ENCODE results near the gene PCDH15.
"Not testable (repeated sequence)": the region's sequence is repeated elsewhere in the genome, so short reads cannot be mapped to it uniquely, and the experiment has no call there.

Gene PCDH15

GRCh38 chr10:54554028-54554427 lies 247.0 kb downstream of the PCDH15 start:
- no peak for DNase-seq (ENCODE audit: low spot score)

DNA sequence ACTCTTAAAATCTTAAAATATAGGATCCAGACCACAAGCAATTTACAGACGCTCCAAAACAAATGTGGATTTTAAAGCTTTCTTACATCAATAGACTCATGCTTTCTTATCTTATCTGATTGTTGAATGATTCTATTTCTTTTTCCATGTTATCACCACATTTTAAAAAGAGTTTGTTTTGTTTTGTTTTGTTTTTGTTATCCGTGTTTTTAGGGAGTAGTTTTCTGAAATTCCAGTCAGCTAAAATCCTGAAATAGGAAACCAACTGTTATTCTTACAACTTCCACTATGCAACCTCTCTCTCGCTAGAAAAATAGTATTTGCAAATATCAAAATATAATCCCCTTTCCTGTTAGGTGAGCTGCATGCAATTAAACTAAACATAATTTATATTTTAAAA lies 251.0 kb downstream of the PCDH15 start:
- DNase-seq (ENCODE audit: low spot score) = no peak

GRCh38 chr10:54531296-54531695 lies 269.7 kb downstream of the PCDH15 start:
- no peak for DNase-seq (ENCODE audit: low spot score)

DNA sequence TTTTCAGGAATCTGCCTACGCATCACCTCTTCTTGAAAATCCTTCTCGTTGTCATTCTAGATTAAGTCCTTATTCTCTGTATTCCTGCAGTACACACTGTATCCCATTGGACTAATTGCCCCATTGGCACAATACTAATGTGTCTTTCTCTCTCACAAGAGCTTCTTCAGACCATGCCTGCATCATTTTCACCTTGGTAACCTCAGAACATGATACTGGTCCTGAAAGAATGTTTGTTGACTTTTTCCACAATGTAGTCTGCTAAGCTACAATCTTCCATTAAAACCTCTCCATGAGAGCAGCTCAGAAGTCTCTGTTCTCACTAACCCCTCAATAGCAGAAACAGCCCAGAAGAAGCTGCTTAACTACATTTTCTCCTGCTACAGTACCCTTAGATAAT lies 270.7 kb downstream of the PCDH15 start:
- DNase-seq (ENCODE audit: low spot score) = no peak

DNA sequence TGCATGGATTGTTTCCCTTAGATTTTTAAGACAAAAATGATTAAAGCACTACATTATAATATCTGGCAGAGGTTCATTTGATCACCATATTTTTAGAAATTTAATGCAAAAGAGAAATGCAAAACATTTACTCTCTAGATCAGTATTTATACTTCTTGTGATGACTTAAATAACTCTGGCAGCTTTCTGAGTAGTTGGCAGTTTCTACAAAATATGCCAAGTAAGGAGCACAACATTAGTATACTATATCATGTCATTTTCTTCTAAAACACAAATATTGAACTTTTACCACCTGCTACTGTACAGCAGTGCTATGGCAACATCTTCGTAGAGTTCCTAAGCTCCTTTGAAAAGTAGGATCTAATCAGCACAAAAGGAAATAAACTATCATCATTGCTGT lies 275.2 kb downstream of the PCDH15 start:
- DNase-seq (ENCODE audit: low spot score) = no peak

GRCh38 chr10:54515244-54515643 lies 285.8 kb downstream of the PCDH15 start:
- not testable (repeated sequence) for DNase-seq (ENCODE audit: low spot score)

DNA sequence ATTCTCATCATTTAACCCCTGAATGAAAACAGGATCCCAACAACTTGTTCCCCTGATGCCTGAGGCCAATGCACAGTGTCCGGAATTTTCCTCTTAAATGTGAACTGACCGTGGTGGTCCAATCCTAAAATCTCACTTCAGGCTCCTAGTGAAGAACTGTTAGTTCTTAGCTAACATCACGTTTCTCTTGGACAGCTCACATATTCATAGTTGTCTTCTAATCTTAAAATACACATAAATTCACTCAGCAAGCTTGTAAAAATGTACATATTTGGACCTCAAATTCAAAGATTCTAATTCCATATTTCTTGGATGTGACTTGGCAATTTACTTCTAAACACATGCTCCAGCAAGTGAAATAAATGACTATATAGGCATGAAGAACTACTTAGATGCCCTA lies 297.2 kb downstream of the PCDH15 start:
- no peak for DNase-seq (ENCODE audit: low spot score)

GRCh38 chr10:54501929-54502328 lies 299.1 kb downstream of the PCDH15 start:
- no peak for DNase-seq (ENCODE audit: low spot score)

- DNase-seq (ENCODE audit: low spot score) = no peak
Measured at GRCh38 chr10:54496852-54497251, 304.2 kb downstream of the PCDH15 start.

GRCh38 chr10:54487743-54488142 lies 313.3 kb downstream of the PCDH15 start:
- no peak for DNase-seq (ENCODE audit: low spot score)

DNA sequence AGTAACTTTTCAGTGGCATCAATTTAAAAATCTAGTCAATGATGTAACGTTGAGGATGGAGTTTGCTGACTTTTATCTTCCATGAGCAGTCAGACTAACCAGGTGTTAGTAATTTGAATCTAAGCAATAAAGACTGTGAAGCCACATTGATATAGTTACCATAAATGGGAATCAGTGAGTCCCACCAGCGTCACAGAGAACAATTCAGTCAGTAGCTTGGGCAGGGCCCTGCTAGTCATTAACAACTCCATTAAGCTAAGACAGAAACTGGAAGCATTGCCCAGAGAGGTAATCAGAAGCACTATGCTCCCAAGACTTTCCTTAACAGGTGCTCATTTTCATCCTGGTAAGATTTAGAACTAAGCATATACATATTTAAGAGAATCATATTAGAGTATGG lies 315.1 kb downstream of the PCDH15 start:
- DNase-seq (ENCODE audit: low spot score) = no peak

DNA sequence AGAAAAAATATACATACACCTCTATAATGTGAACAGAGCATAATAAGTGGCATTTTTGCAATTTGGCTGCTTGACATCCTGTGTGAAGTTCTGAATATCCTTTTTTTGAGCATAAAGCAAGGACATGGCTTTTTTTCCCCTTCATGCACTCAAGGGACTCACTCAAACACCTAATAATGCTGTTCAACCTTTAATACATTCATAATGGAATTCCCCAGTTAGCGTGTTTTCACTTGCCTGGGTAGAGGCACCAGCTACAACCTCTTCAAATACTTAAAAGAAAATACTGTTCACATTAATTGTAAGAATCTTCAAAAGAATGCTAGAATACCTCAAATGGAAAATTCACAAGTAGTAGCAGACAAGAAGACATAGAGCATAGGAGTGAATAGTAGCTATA lies 316.8 kb downstream of the PCDH15 start:
- DNase-seq (ENCODE audit: low spot score) = no peak

DNA sequence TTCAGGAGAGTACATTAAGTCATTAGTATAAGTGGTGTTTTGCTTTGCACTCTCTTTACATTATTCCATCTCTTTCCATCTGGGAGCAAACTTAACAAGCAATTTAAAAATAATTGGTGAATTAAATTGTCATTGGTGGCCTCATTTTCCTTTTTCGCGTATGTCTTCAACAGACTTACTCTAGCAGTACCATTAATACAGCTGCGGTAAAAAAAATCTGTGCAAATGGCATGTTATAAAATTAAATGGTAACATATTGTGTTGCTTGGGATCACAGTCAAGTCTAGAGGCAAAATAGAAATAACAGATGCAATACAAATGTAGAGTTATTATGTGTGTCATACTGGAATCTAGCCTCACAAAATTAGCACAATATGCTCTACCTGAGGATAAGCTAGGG lies 322.4 kb downstream of the PCDH15 start:
- DNase-seq (ENCODE audit: low spot score) = no peak

DNA sequence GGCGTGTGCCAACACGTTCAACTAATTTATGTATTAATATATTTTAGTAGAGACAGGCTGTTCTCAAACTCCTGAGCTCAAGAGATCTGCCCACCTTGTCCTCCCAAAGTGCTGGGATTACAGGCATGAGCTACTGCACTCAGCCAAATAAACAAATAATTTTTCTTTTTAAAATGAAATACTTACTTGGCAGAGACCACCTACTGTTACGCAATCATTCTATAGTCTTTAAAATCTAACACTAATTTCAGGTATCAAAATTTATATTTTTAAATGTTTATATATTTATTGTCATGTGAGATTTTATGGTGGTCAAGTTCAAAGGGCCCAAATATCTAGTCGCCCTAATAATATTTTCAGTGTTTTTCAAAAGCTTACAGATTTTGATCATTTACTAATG lies 323.3 kb downstream of the PCDH15 start:
- DNase-seq (ENCODE audit: low spot score) = no peak

DNA sequence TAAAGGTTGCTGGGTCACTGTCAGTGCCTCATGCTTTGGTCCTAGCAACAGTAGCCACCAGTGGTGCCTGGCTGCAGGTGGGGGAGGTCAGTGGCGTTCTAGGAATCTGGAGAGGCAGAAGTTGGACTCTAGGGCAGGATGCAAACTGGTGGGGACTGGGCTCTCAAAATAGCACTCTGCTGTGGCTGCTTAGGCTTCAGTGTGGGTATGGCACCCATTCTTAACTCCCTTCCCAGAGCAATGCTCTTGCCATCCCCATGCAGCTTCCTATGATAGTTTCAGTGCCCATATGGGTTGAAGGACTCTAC lies 330.8 kb downstream of the PCDH15 start:
- no peak for DNase-seq (ENCODE audit: low spot score)

DNA sequence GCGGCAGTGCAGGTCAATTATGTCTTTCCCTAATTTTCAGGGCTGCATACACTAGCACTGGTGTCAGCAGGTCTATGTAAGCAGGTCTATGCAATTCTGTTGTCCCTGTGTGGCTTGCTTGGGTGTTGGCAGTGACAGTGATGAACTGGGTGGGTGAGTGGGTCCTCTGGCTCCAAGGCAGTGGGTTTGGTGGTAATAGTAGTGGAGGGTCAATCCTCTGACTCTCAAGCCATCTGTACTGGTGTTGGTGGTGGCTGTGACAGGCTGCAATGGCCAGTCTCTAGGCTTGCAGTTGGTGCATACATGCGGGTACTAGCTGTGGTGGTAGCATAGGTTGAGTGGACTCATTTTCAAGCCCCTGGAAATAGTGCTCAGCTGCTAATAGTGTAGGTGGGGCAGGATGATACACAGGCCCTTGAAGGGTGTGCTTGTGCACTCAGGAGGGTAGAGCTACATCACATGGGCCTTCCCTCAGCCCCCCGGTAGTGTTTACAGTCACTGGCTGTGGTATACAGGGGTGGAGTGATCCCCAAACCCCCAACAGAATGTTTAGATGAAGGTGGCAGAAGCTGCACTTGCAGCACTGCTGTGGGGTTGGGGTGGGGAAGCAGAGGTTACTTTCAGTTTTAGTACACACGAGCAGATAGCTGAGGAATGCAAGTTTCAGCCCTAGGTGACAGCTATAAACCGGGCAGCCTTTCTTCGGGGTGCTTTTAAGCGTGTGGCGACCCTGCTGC lies 331.3 kb downstream of the PCDH15 start:
- DNase-seq (ENCODE audit: low spot score) = no peak

DNA sequence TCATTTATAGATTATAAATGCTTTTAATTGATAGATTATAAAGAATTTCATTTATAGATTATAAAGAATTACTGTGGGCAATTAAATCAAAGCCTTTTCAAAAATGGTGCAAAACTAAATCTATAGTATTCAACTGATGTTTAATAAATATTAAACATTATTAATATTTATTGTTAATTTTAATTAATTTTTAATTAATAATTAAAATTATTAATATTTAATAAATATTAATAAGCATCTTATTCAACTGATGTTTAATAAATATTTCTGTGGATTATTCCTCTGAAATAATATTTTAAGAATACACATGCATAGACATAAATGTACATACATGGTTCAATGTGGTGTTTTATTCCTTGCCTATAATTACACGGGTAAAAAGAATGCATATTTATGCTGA lies 346.8 kb downstream of the PCDH15 start:
- DNase-seq (ENCODE audit: low spot score) = no peak

GRCh38 chr10:54449056-54449455 lies 352.0 kb downstream of the PCDH15 start:
- no peak for DNase-seq (ENCODE audit: low spot score)

DNA sequence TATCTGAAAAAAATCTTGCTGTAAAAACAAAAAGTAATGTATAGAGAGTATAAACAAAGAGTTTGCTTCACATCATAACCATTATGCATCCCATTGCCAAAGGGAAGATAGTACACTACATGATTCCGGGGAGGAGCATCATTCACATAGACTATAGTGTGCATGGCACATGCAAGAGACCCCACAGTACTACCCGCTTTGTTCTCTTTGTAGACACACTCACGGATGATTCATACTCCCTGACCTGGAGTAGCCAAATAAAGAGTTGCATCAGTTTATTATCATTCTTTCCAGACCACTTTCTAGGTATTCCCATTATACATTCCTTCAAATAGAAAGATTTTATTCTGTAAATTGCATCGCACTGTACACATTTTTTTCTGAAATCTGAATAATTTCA lies 356.9 kb downstream of the PCDH15 start:
- no peak for DNase-seq (ENCODE audit: low spot score)

- DNase-seq (ENCODE audit: low spot score) = no peak
Measured at GRCh38 chr10:54441275-54441674, 359.8 kb downstream of the PCDH15 start.

DNA sequence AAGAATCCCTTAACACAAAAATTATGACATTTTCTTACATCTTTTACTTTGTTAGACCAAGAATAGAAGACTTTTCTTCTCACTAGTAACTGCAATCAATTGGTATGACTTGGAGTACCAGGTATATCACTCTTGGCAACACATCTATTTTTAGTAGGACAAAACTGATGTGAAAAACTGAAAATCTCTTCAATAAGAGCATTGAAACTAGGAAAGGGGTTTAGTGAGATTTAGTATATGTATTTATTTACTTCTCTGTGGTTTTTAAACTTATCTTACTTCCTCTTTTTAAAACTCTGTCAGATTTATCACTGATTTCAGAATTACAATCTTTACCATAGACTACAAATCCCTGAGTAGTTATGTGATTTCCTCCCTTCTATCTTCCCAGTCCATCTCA lies 366.2 kb downstream of the PCDH15 start:
- DNase-seq (ENCODE audit: low spot score) = no peak

GRCh38 chr10:54415483-54415882 lies 385.5 kb downstream of the PCDH15 start:
- DNase-seq (ENCODE audit: low spot score) = no peak

- no peak for DNase-seq (ENCODE audit: low spot score)
Measured at GRCh38 chr10:54402576-54402975, 398.5 kb downstream of the PCDH15 start.

- no peak for DNase-seq (ENCODE audit: low spot score)
Measured at GRCh38 chr10:54396031-54396430, 405.0 kb downstream of the PCDH15 start.

DNA sequence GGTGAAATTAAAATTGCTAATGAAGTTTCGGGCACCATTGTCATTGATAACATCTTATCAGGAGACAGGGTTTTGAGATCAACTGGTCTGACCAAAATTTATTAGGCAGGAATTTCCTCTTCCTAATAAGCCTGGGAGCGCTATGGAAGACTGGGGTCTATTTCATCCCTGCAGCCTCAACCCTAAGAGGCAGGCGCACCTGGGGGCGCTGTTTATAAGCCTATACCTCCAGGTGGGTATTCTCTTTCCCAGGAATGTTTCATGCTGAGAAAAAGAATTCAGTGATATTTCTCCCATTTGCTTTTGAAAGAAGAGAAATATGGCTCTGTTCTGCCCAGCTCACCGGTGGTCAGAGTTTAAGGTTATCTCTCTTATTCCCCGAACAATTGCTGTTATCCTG lies 406.4 kb downstream of the PCDH15 start:
- DNase-seq (ENCODE audit: low spot score) = not testable (repeated sequence)

Measured in hepatic stellate cell (primary cell).